Measurements from ENCODE around the gene RNF168.
"Not testable (repeated sequence)": the region's sequence is repeated elsewhere in the genome, so short reads cannot be mapped to it uniquely, and the experiment has no call there.

DNA sequence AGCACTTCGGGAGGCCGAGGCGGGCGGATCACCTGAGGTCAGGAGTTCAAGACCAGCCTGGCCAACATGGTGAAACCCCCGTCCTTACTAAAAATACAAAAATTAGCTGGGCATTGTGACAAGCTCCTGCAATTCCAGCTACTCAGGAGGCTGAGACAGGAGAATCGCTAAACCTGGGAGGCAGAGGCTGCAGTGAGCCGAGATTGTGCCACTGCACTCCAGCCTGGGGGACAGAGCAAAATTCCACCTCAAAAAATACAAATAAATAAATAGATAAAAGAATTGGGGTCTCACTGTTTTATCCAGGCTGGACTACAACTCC, 470 bp upstream of the RNF168 start:
- not testable (repeated sequence) for TF ChIP-seq POLR2AphosphoS5 (IDR thresholded peaks at IDR 0.05; ENCODE audit: low read depth, low read length); POLR2A (IDR thresholded peaks at IDR 0.05; ENCODE audit: low read depth, low read length); TAF1 (IDR thresholded peaks at IDR 0.05; ENCODE audit: low read depth, low read length); PAX5 (IDR thresholded peaks at IDR 0.05; ENCODE audit: insufficient read depth, low read length, severe bottlenecking); SPI1 (IDR thresholded peaks at IDR 0.05; ENCODE audit: low read depth, low read length)
